HepG2 (cell line): ENCODE results near the gene CTSA. TPM values are rescaled to one million over a fixed set of nuclear protein-coding genes. Genes with fewer than 3 reads are reported as not detected.
A peak's percentile ranks its signal among the peaks of the same experiment; 100 is the strongest.

Experiments
- FOXC1 ChIP-seq: sonication (generic); formaldehyde crosslinking; IDR thresholded peaks from 2 replicates; pipeline ENCODE4 v1.8.0; 2022; ENCODE audit warnings: mild to moderate bottlenecking, missing genetic modification reagents, borderline replicate concordance
- GLMP ChIP-seq: sonication (generic); formaldehyde crosslinking; IDR thresholded peaks from 2 replicates; pipeline ENCODE4 v1.9.0; 2021; ENCODE audit warnings: missing genetic modification reagents, mild to moderate bottlenecking, borderline replicate concordance
- HDAC1 ChIP-seq: sonication (generic); formaldehyde crosslinking; IDR thresholded peaks from 2 replicates; pipeline ENCODE4 v1.5.1; 2020; ENCODE audit warnings: mild to moderate bottlenecking, missing genetic modification reagents
- HMG20A ChIP-seq: IDR thresholded peaks from 2 replicates; pipeline ENCODE4 v1.6.1; 2016; ENCODE audit warnings: borderline replicate concordance
- HOXA7 ChIP-seq: sonication (generic); formaldehyde crosslinking; IDR thresholded peaks from 2 replicates; pipeline ENCODE4 v1.8.1; 2022; ENCODE audit warnings: mild to moderate bottlenecking, missing genetic modification reagents, moderate library complexity
- NFE2 ChIP-seq: sonication (generic); formaldehyde crosslinking; IDR thresholded peaks from 2 replicates; pipeline ENCODE4 v1.4.0; 2020; ENCODE audit warnings: missing genetic modification reagents
- NFIB ChIP-seq: sonication (generic); formaldehyde crosslinking; IDR thresholded peaks from 2 replicates; pipeline ENCODE4 v1.9.0; 2021; ENCODE audit warnings: missing genetic modification reagents, mild to moderate bottlenecking, borderline replicate concordance
- NFYB ChIP-seq: sonication (generic); formaldehyde crosslinking; IDR thresholded peaks from 2 replicates; pipeline ENCODE4 v1.4.0; 2020; ENCODE audit warnings: missing genetic modification reagents
- SP2 ChIP-seq: sonication (generic); formaldehyde crosslinking; IDR thresholded peaks from 2 replicates; pipeline ENCODE4 v1.5.1; 2020; ENCODE audit warnings: mild to moderate bottlenecking, missing genetic modification reagents
- ZBTB4 ChIP-seq: sonication (generic); formaldehyde crosslinking; IDR thresholded peaks from 2 replicates; pipeline ENCODE4 v1.4.0; 2020; ENCODE audit warnings: missing genetic modification reagents, mild to moderate bottlenecking, borderline replicate concordance
- ZFP90 ChIP-seq: sonication (generic); formaldehyde crosslinking; IDR thresholded peaks from 2 replicates; pipeline ENCODE4 v1.8.0; 2022; ENCODE audit warnings: missing genetic modification reagents, mild to moderate bottlenecking, inconsistent platforms, borderline replicate concordance
- ZFX ChIP-seq: sonication (generic); formaldehyde crosslinking; IDR thresholded peaks from 2 replicates; pipeline ENCODE4 v1.4.0; 2020; ENCODE audit warnings: mild to moderate bottlenecking, low read depth, missing genetic modification reagents, moderate library complexity
- ZNF180 ChIP-seq: sonication (generic); formaldehyde crosslinking; IDR thresholded peaks from 2 replicates; pipeline ENCODE4 v1.4.0; 2020; ENCODE audit warnings: low read depth, missing genetic modification reagents, borderline replicate concordance
- ZNF207 ChIP-seq: fragments of 450-650 bp; IDR thresholded peaks from 2 replicates; pipeline ENCODE4 v1.6.1; 2016; ENCODE audit warnings: antibody characterized with exemption, borderline replicate concordance
- ZNF253 ChIP-seq: sonication (generic); formaldehyde crosslinking; IDR thresholded peaks from 2 replicates; pipeline ENCODE4 v1.8.0; 2022; ENCODE audit warnings: mild to moderate bottlenecking, missing genetic modification reagents, borderline replicate concordance
- ZNF570 ChIP-seq: sonication (generic); formaldehyde crosslinking; IDR thresholded peaks from 2 replicates; pipeline ENCODE4 v1.4.0; 2020; ENCODE audit warnings: mild to moderate bottlenecking, missing genetic modification reagents, borderline replicate concordance
- ZNF574 ChIP-seq: sonication (generic); formaldehyde crosslinking; IDR thresholded peaks from 2 replicates; pipeline ENCODE4 v1.4.0; 2020; ENCODE audit warnings: missing genetic modification reagents
- ZNF629 ChIP-seq: sonication (generic); formaldehyde crosslinking; conservative IDR thresholded peaks from 2 replicates; pipeline ENCODE4 v1.5.0; 2020; ENCODE audit warnings: missing genetic modification reagents
- ZNF737 ChIP-seq: sonication (generic); formaldehyde crosslinking; IDR thresholded peaks from 2 replicates; pipeline ENCODE4 v1.5.0; 2020; ENCODE audit warnings: missing genetic modification reagents, mild to moderate bottlenecking, borderline replicate concordance
- ZNF777 ChIP-seq: sonication (generic); formaldehyde crosslinking; IDR thresholded peaks from 2 replicates; pipeline ENCODE4 v1.4.0; 2020; ENCODE audit warnings: missing genetic modification reagents
- ZSCAN29 ChIP-seq: sonication (generic); formaldehyde crosslinking; conservative IDR thresholded peaks from 2 replicates; pipeline ENCODE4 v1.4.0; 2020; ENCODE audit warnings: mild to moderate bottlenecking, missing genetic modification reagents
- polyA plus RNA-seq, 8 experiments: library from polyadenylated mRNA; depleted of rRNA in 3 of 8; stranded (reverse) in 7 of 8; unstranded in 1 of 8; fragments of >200 nt; fragmentation: Illumina TruSeq in 4 of 8; extraction: Trizol in 4 of 8; gene quantifications; 2 replicates each; pipeline versions ENCODE4 v1.2.1 to v1.2.3, GENCODE V29; 2011 to 2016; ENCODE audit warnings: low read depth in 4 of 8, missing spikeins in 1 of 8, mixed read lengths in 1 of 8; ENCODE audit not compliant: insufficient read depth in 1 of 8
- total RNA-seq, 5 experiments: library from RNA; depleted of rRNA; stranded (reverse); fragments of >200 nt; fragmentation: Illumina TruSeq; extraction: Trizol; gene quantifications; 2 replicates each; pipeline ENCODE4 v1.2.3, GENCODE V29; 2016; ENCODE audit warnings: low read depth in 1 of 5
- TF ChIP-seq, protein P1 (sequence below): sonication (generic); IDR thresholded peaks from 2 replicates; pipeline ENCODE4 v1.6.1; 2016; ENCODE audit warnings: low read depth, borderline replicate concordance

The CTSA gene
- total and polyA plus RNA-seq, 2 of the 13 experiments (the other 11 are each of a cell fraction or from before 2014, with no cell fraction given) = 202 to 231 TPM

- TF ChIP-seq ZFP90 (CRISPR knock-in tag) (no peak), NFIB (CRISPR knock-in tag) (no peak), ZNF253 (CRISPR knock-in tag) (no peak), ZNF570 (CRISPR knock-in tag) (no peak), ZNF777 (CRISPR knock-in tag) (no peak), ZNF180 (CRISPR knock-in tag) (no peak), NFE2 (CRISPR knock-in tag) (peak; percentile 9; the same call in 1 of the 2 replicates), SP2 (CRISPR knock-in tag) (no peak), ZNF574 (CRISPR knock-in tag) (0 out of 2 replicates have a peak, but pooled peaks have one; percentile 3), ZFX (CRISPR knock-in tag) (no peak), HMG20A (no peak), ZNF737 (CRISPR knock-in tag) (no peak), ZBTB4 (no peak), ZSCAN29 (CRISPR knock-in tag) (no peak), HOXA7 (CRISPR knock-in tag) (no peak), HDAC1 (0 out of 2 replicates have a peak, but pooled peaks have one; percentile 26), GLMP (CRISPR knock-in tag) (no peak), FOXC1 (no peak), ZNF629 (peak; percentile 99), ZNF207 (no peak), NFYB (CRISPR knock-in tag) (no peak)
- TF ChIP-seq, protein P1, sequence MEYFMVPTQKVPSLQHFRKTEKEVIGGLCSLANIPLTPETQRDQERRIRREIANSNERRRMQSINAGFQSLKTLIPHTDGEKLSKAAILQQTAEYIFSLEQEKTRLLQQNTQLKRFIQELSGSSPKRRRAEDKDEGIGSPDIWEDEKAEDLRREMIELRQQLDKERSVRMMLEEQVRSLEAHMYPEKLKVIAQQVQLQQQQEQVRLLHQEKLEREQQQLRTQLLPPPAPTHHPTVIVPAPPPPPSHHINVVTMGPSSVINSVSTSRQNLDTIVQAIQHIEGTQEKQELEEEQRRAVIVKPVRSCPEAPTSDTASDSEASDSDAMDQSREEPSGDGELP = no peak
These were observed 27.8 kb downstream of the CTSA start (continued) for GRCh38 chr20:45918779-45919537.
